PC-3 (cell line): ENCODE data around the gene ZNF765. TPM values are rescaled to one million over a fixed set of nuclear protein-coding genes. Genes with fewer than 3 reads are reported as not detected.
A peak's percentile ranks its signal among the peaks of the same experiment; 100 is the strongest.
"Not testable (repeated sequence)": the region's sequence is repeated elsewhere in the genome, so short reads cannot be mapped to it uniquely, and the experiment has no call there.

Source experiments
- ATAC-seq: fragments of 200-7000 bp; cut with Tn5 transposase; 2 replicates; pipeline ENCODE4 v1.9.1; 2020; ENCODE audit warnings: mild to moderate bottlenecking, moderate library complexity
- BruUV-seq: library from RNA; stranded (reverse); fragments of 400-500 nt; replicated peaks from 2 replicates; lab custom pipeline; 2021; lab: Mats Ljungman, UMichigan
- CTCF ChIA-PET: fragments of 300-600 bp; sonication (Branson Sonifier 250); formaldehyde crosslinking; loops from one replicate; lab custom pipeline; 2022; ENCODE audit warnings: antibody characterized with exemption; lab: Charles Lee
- POLR2A ChIA-PET: fragments of 300-600 bp; sonication (Branson Sonifier 250); formaldehyde crosslinking; loops from one replicate; lab custom pipeline; 2022; ENCODE audit warnings: antibody characterized with exemption; ENCODE audit not compliant: unreplicated experiment; lab: Charles Lee
- DNase-seq: peaks from one replicate; pipeline ENCODE4 v3.0.0-alpha.2; 2015
- H2AFZ ChIP-seq: fragments of 300-600 bp; sonication (generic); 2 replicates; pipeline ENCODE4 v1.6.0; 2016; ENCODE audit warnings: antibody characterized with exemption, low read length
- H3F3A ChIP-seq: fragments of 300-600 bp; sonication (generic); one replicate; pipeline ENCODE4 v1.6.0; 2017; ENCODE audit warnings: antibody characterized with exemption, low read length, control low read depth, mild to moderate bottlenecking; ENCODE audit not compliant: unreplicated experiment
- H3K27ac ChIP-seq: fragments of 300-600 bp; sonication (generic); 2 replicates; pipeline ENCODE4 v1.5.1; 2016; ENCODE audit warnings: mild to moderate bottlenecking, low read length
- H3K27me3 ChIP-seq: fragments of 300-600 bp; sonication (generic); 2 replicates; pipeline ENCODE4 v1.6.1; 2016; ENCODE audit warnings: low read length, mixed read lengths
- H3K36me3 ChIP-seq: fragments of 300-600 bp; sonication (generic); 2 replicates; pipeline ENCODE4 v1.6.1; 2016; ENCODE audit warnings: low read depth, mixed run types, low read length, mixed read lengths
- H3K4me1 ChIP-seq: fragments of 300-600 bp; sonication (generic); 2 replicates; pipeline ENCODE4 v1.5.1; 2016; ENCODE audit warnings: low read length; ENCODE audit not compliant: insufficient read depth
- H3K4me2 ChIP-seq: fragments of 300-600 bp; sonication (generic); 2 replicates; pipeline ENCODE4 v1.6.0; 2016; ENCODE audit warnings: low read length
- H3K4me3 ChIP-seq: fragments of 300-600 bp; sonication (generic); 2 replicates; pipeline ENCODE4 v1.5.1; 2016; ENCODE audit warnings: mild to moderate bottlenecking, low read length, mixed read lengths
- H3K79me2 ChIP-seq: fragments of 300-600 bp; sonication (generic); 2 replicates; pipeline ENCODE4 v1.6.1; 2017; ENCODE audit warnings: low read length, mixed read lengths
- H3K9ac ChIP-seq: fragments of 300-600 bp; sonication (generic); 2 replicates; pipeline ENCODE4 v1.6.0; 2016; ENCODE audit warnings: mild to moderate bottlenecking, low read length
- H3K9me2 ChIP-seq: fragments of 300-600 bp; sonication (generic); replicated peaks from 2 replicates; pipeline ENCODE4 v1.6.1; 2016; ENCODE audit warnings: mixed run types, low read length, mixed read lengths
- H3K9me3 ChIP-seq: fragments of 300-600 bp; sonication (generic); 2 replicates; pipeline ENCODE4 v1.6.1; 2016; ENCODE audit warnings: low read length, mixed read lengths
- H4K20me1 ChIP-seq: fragments of 300-600 bp; sonication (generic); 2 replicates; pipeline ENCODE4 v1.6.1; 2016; ENCODE audit warnings: low read length, mixed read lengths
- EZH2 ChIP-seq: fragments of 300-600 bp; sonication (generic); IDR thresholded peaks from one replicate; pipeline ENCODE4 v1.6.1; 2017; ENCODE audit warnings: antibody characterized with exemption, mild to moderate bottlenecking, low read length; ENCODE audit not compliant: unreplicated experiment
- EZH2phosphoT487 ChIP-seq: fragments of 300-600 bp; sonication (generic); IDR thresholded peaks from 2 replicates; pipeline ENCODE4 v1.6.1; 2018; ENCODE audit warnings: mild to moderate bottlenecking, antibody characterized with exemption, low read length, borderline replicate concordance
- intact Hi-C: fragments of 100-400 bp; cut with micrococcal nuclease; formaldehyde crosslinking; loops from 2 replicates; pipeline ENCODE4 v1.9.0; 2023
- total RNA-seq: library from RNA; depleted of rRNA; stranded (reverse); fragments of >200 nt; gene quantifications from 2 replicates; pipeline ENCODE4 v1.2.3, GENCODE V29; 2014
- TF ChIP-seq, protein P1 (sequence below): fragments of 300-600 bp; sonication (generic); conservative IDR thresholded peaks from 2 replicates; pipeline ENCODE4 v1.5.1; 2017; ENCODE audit warnings: antibody characterized with exemption, low read depth, mild to moderate bottlenecking, low read length

Gene ZNF765
- total RNA-seq, 1 experiment from 2014 or later = 11.4 TPM

DNA sequence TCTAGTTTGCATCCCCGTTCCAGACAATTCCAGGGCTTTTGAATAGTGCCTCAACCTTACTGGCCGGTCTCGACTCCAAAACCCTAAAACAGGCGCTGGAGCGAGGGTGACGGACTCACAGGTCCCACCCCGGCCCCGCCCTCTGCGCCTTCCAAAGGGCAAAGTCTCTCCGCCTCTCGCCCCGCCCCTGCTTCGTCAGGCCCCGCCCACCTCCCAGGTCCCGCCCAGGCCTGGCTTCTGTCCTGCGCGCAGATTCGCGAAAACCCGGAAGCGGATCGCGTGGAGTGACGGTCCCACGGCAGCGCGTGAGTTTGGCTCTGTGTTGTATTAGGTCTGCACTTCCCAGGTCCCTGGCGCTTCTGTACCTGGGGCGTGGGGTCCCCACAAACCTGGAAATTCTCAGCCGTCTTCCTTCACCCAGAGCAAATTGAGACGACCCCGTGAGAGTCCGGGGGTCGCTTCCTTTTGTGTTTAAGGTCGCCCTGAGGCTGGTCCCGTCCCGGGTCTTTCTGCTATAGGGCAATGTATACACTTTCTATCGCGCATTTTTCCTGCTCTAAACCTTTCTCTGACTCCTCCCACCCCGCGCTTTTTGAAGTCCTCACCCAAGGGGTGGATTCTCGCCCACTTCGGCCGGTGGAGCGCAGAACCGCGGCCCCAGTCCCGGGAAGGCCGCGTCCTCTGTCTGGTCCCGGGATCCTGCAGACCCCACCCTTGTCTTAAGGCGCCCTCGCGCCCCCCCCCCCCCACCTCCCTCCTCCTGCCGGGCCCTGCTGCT lies 72.7 kb downstream of the ZNF765 start, which contains the start of gene ZNF813:
TSS of gene ZNF813 (plus strand) at position 249 of the 778 bp plus-strand sequence. CDS start 16,090 bp downstream, outside the sequence.
- peak; percentile 88 for DNase-seq
- H3K4me2 ChIP-seq = peak within 1 kb of the TSS; percentile 96
- peaks cover 3% of the 10 kb centered on the region; the same call in 1 of the 2 replicates for H3K36me3 ChIP-seq
- peak within 1 kb of the TSS; percentile 82 for H3K9ac ChIP-seq
- peaks cover 4% of the 10 kb centered on the region for H3K9me3 ChIP-seq
- peak within 1 kb of the TSS; percentile 28; the same call in 1 of the 2 replicates for H3K27ac ChIP-seq
- peak within 1 kb of the TSS; percentile 88 for H3K4me3 ChIP-seq
- no peaks in the 10 kb centered on the region for H4K20me1 ChIP-seq
- BruUV-seq = no TSS peak
- no peaks in the 10 kb centered on the region for H3K4me1 ChIP-seq
- ChIA-PET CTCF (no interaction called here), POLR2A (no interaction called here)
- H3K9me2 ChIP-seq = no peaks in the 10 kb centered on the region
- peak within 1 kb of the TSS; percentile 98 for H2AFZ ChIP-seq
- intact Hi-C loops = loop anchor here (1.0 to 5.0 kb wide), 2 partner anchors 35 to 78 kb away; partner anchors contain the start of gene ZNF761
- TF ChIP-seq, protein P1, sequence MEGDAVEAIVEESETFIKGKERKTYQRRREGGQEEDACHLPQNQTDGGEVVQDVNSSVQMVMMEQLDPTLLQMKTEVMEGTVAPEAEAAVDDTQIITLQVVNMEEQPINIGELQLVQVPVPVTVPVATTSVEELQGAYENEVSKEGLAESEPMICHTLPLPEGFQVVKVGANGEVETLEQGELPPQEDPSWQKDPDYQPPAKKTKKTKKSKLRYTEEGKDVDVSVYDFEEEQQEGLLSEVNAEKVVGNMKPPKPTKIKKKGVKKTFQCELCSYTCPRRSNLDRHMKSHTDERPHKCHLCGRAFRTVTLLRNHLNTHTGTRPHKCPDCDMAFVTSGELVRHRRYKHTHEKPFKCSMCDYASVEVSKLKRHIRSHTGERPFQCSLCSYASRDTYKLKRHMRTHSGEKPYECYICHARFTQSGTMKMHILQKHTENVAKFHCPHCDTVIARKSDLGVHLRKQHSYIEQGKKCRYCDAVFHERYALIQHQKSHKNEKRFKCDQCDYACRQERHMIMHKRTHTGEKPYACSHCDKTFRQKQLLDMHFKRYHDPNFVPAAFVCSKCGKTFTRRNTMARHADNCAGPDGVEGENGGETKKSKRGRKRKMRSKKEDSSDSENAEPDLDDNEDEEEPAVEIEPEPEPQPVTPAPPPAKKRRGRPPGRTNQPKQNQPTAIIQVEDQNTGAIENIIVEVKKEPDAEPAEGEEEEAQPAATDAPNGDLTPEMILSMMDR = no peak
- TF ChIP-seq EZH2 (no peak), EZH2phosphoT487 (no peak)
- no peaks in the 10 kb centered on the region for H3F3A ChIP-seq
- peak; percentile 93 for ATAC-seq
- H3K79me2 ChIP-seq = no peaks in the 10 kb centered on the region
- H3K27me3 ChIP-seq = no peaks in the 10 kb centered on the region

DNA sequence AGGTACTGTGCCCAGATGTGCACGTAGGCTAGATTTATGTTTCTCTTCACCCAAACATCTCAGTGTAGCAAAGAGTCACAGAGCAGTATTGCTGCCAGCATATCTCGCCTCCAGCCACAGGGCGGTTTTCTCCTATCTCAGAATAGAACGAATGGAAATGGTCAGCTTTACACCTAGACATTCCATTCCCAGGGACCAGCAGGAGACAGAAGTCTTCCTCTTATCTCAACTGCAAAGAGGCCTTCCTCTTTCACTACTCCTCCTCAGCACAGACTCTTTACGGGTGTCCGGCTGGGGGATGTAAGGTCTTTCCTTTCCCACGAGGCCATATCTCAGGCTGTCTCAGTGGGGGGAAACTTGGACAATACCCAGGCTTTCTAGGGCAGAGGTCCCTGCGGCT lies 73.7 kb downstream of the ZNF765 start:
- H3K27ac ChIP-seq, ATAC-seq, H3K27me3 ChIP-seq, H3F3A ChIP-seq, H3K9me2 ChIP-seq, H2AFZ ChIP-seq, H3K79me2 ChIP-seq, CTCF ChIA-PET, H3K36me3 ChIP-seq, POLR2A ChIA-PET, DNase-seq, H3K9me3 ChIP-seq, H4K20me1 ChIP-seq, H3K4me1 ChIP-seq: not testable (repeated sequence)
- TSS peak; percentile 59 for BruUV-seq
- Histone ChIP-seq H3K9ac (peak overlapping the region; percentile 82), H3K4me2 (peak overlapping the region; percentile 96), H3K4me3 (peak overlapping the region; percentile 88)
- intact Hi-C loops = loop anchor here (5.0 kb wide), 1 partner anchor 36 kb away; the partner anchor contains the start of gene ZNF761

DNA sequence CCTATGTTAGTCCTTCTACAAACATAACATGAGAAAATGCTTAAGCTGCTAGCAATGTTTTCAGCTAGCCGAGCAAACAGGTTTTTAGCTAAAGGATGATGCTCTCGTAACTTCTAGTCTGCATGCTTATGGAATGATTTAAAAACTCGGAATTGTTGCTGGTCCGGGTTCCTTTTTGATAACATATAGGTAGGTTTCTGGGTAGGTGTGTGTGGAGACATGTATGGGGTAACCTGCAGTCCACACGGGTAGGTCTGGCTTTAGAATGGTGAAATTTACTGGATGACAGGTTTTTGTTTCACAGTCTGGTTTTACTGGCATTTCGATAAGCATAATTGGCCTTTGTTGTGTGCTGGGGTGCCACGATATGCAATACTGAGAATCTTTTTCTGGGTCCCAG lies 77.0 kb downstream of the ZNF765 start:
- DNase-seq (no peak), ATAC-seq (no peak)
- H3K4me2 ChIP-seq = no peak overlapping the region
- CTCF ChIA-PET = no interaction called here
- intact Hi-C loops = no loop called here
- no peak overlapping the region for H3K27ac ChIP-seq
- H3F3A ChIP-seq = no peaks in the 10 kb centered on the region
- no peaks in the 10 kb centered on the region for H3K27me3 ChIP-seq
- TF ChIP-seq EZH2 = no peak
- TF ChIP-seq, protein P1 = no peak
- no peak for TF ChIP-seq EZH2phosphoT487
- BruUV-seq = no TSS peak
- no peaks in the 10 kb centered on the region for H4K20me1 ChIP-seq
- no peaks in the 10 kb centered on the region for H3K4me1 ChIP-seq
- peaks cover 17% of the 10 kb centered on the region for H3K36me3 ChIP-seq
- H2AFZ ChIP-seq = no peak overlapping the region
- no peak overlapping the region for H3K4me3 ChIP-seq
- no peaks in the 10 kb centered on the region for H3K9me2 ChIP-seq
- H3K79me2 ChIP-seq = no peaks in the 10 kb centered on the region
- no peak overlapping the region for H3K9ac ChIP-seq
- POLR2A ChIA-PET = no interaction called here
- H3K9me3 ChIP-seq = no peaks in the 10 kb centered on the region

DNA sequence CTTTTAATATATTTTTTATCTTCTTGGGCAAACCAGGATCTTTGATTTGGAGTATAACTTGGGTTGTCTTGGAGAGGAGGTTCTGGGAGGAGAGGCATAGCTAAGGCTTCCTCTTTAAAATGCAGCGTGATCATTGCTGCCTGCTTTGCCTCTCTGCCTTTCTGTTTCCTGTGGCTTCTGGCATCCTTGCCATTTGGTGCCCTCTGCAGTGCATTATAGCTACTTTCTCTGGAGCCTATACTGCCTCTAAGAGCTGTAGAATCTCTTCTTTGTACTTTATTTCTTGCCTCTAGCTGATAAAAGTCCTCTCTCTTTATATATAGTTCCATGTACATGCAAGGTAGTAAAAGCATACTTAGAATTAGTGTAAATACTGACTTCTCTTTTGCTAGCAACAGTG lies 79.9 kb downstream of the ZNF765 start:
- H3K4me1 ChIP-seq, intact Hi-C loops, DNase-seq, H3K4me2 ChIP-seq, BruUV-seq, H3K9me2 ChIP-seq, H3K9me3 ChIP-seq, H3K79me2 ChIP-seq, H4K20me1 ChIP-seq, ATAC-seq, H3K9ac ChIP-seq, H3K27ac ChIP-seq, H2AFZ ChIP-seq, POLR2A ChIA-PET, H3K27me3 ChIP-seq, H3K4me3 ChIP-seq, H3F3A ChIP-seq: not testable (repeated sequence)
- CTCF ChIA-PET = interaction anchor here (0.6 kb wide), 1 partner anchor 60 kb away, joined by 4 read pairs; no protein-coding TSS in a partner anchor
- peaks cover 33% of the 10 kb centered on the region for H3K36me3 ChIP-seq

DNA sequence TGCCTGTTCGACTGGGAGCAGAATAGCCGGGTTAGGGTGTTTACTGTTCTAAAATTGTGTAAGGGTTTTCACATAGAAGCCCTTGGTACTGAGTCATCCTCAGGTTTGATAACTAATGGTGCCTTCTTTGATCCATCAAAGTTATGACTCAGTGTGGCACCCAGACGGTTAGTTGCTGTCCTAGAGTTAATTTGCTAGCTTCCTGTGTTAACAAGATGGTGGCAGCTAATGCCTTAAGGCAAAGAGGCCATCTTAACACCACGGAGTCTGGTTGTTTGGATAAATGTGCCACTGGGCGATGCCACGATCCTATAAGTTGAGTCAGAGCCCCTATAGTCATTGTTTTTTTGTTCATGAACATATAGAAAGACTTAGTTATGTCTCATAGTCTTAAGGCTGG lies 80.5 kb downstream of the ZNF765 start:
- H3K79me2 ChIP-seq, H3K9me2 ChIP-seq, H3K4me1 ChIP-seq, ATAC-seq, H3F3A ChIP-seq, DNase-seq, H3K4me3 ChIP-seq, H2AFZ ChIP-seq, intact Hi-C loops, BruUV-seq, POLR2A ChIA-PET, H3K27ac ChIP-seq, H3K9me3 ChIP-seq, H3K4me2 ChIP-seq, H4K20me1 ChIP-seq, H3K9ac ChIP-seq, H3K27me3 ChIP-seq: not testable (repeated sequence)
- CTCF ChIA-PET = interaction anchor here (0.6 kb wide), 1 partner anchor 61 kb away, joined by 4 read pairs; no protein-coding TSS in a partner anchor
- peaks cover 39% of the 10 kb centered on the region for H3K36me3 ChIP-seq
